HepG2 (cell line): ENCODE measurements around the gene SBNO2. TPM values are rescaled to one million over a fixed set of nuclear protein-coding genes. Genes with fewer than 3 reads are reported as not detected.

Source experiments
- AHR ChIP-seq: IDR thresholded peaks from 2 replicates; pipeline ENCODE4 v1.6.1; 2018; ENCODE audit warnings: missing genetic modification reagents, missing compliant biosample characterization
- CCAR2 ChIP-seq: fragments of 200-400 bp; formaldehyde crosslinking; optimal IDR thresholded peaks from 2 replicates; pipeline ENCODE3; 2018; ENCODE audit warnings: low read depth, mild to moderate bottlenecking, low read length, moderate library complexity
- ELF3 ChIP-seq: IDR thresholded peaks from 2 replicates; pipeline ENCODE4 v1.6.1; 2016; ENCODE audit warnings: missing genetic modification reagents, missing compliant biosample characterization
- FOXO1 ChIP-seq: sonication (generic); formaldehyde crosslinking; IDR thresholded peaks from 2 replicates; pipeline ENCODE4 v1.4.0; 2020; ENCODE audit warnings: missing genetic modification reagents
- HNRNPK ChIP-seq: fragments of 200-400 bp; formaldehyde crosslinking; IDR thresholded peaks from 2 replicates; pipeline ENCODE4 v1.6.1; 2018; ENCODE audit warnings: low read length, low read depth, moderate library complexity, mild to moderate bottlenecking; ENCODE audit not compliant: poor library complexity, severe bottlenecking
- IRF2 ChIP-seq: IDR thresholded peaks from 2 replicates; pipeline ENCODE4 v1.6.1; 2018; ENCODE audit warnings: missing genetic modification reagents, missing compliant biosample characterization
- JARID2 ChIP-seq: sonication (generic); formaldehyde crosslinking; IDR thresholded peaks from 2 replicates; pipeline ENCODE4 v1.8.1; 2023; ENCODE audit warnings: missing genetic modification reagents, inconsistent platforms; ENCODE audit not compliant: insufficient replicate concordance
- MLLT10 ChIP-seq: sonication (generic); formaldehyde crosslinking; IDR thresholded peaks from 2 replicates; pipeline ENCODE4 v1.4.0; 2020; ENCODE audit warnings: missing genetic modification reagents
- PRPF4 ChIP-seq: fragments of 200-400 bp; formaldehyde crosslinking; IDR thresholded peaks from 2 replicates; pipeline ENCODE4 v1.6.1; 2016; ENCODE audit warnings: low read length, low read depth; ENCODE audit not compliant: poor library complexity, severe bottlenecking
- RFX3 ChIP-seq: IDR thresholded peaks from 2 replicates; pipeline ENCODE4 v1.6.1; 2016; ENCODE audit warnings: missing biosample characterization, missing genetic modification reagents
- SIN3A ChIP-seq: IDR thresholded peaks from 2 replicates; pipeline ENCODE4 v1.6.1; 2011; ENCODE audit warnings: low read depth, mild to moderate bottlenecking, control low read depth, low read length, borderline replicate concordance
- TEAD2 ChIP-seq: sonication (generic); formaldehyde crosslinking; IDR thresholded peaks from 2 replicates; pipeline ENCODE4 v1.9.0; 2021; ENCODE audit warnings: missing genetic modification reagents
- TSC22D2 ChIP-seq: sonication (generic); formaldehyde crosslinking; IDR thresholded peaks from 2 replicates; pipeline ENCODE4 v1.5.1; 2020; ENCODE audit warnings: missing genetic modification reagents, mild to moderate bottlenecking, borderline replicate concordance
- U2AF2 ChIP-seq: fragments of 200-400 bp; formaldehyde crosslinking; IDR thresholded peaks from 2 replicates; pipeline ENCODE4 v1.6.1; 2017; ENCODE audit warnings: low read depth, mild to moderate bottlenecking, low read length
- ZFP36L1 ChIP-seq: sonication (generic); formaldehyde crosslinking; IDR thresholded peaks from 2 replicates; pipeline ENCODE4 v1.8.0; 2022; ENCODE audit warnings: mild to moderate bottlenecking, missing genetic modification reagents, moderate library complexity
- ZNF335 ChIP-seq: sonication (generic); formaldehyde crosslinking; IDR thresholded peaks from 2 replicates; pipeline ENCODE4 v1.4.0; 2020; ENCODE audit warnings: missing genetic modification reagents
- polyA plus RNA-seq, 8 experiments: library from polyadenylated mRNA; depleted of rRNA in 3 of 8; stranded (reverse) in 7 of 8; unstranded in 1 of 8; fragments of >200 nt; fragmentation: Illumina TruSeq in 4 of 8; extraction: Trizol in 4 of 8; gene quantifications; 2 replicates each; pipeline versions ENCODE4 v1.2.1 to v1.2.3, GENCODE V29; 2011 to 2016; ENCODE audit warnings: low read depth in 4 of 8, missing spikeins in 1 of 8, mixed read lengths in 1 of 8; ENCODE audit not compliant: insufficient read depth in 1 of 8
- total RNA-seq, 5 experiments: library from RNA; depleted of rRNA; stranded (reverse); fragments of >200 nt; fragmentation: Illumina TruSeq; extraction: Trizol; gene quantifications; 2 replicates each; pipeline ENCODE4 v1.2.3, GENCODE V29; 2016; ENCODE audit warnings: low read depth in 1 of 5
- TF ChIP-seq, protein P1 (sequence below): IDR thresholded peaks from 2 replicates; pipeline ENCODE4 v1.6.1; 2016; ENCODE audit warnings: control low read depth
- TF ChIP-seq, protein P2 (sequence below): fragments of 450-650 bp; IDR thresholded peaks from 2 replicates; pipeline ENCODE4 v1.6.1; 2017
- TF ChIP-seq, protein P3 (sequence below): sonication (generic); formaldehyde crosslinking; IDR thresholded peaks from 2 replicates; pipeline ENCODE4 v1.4.0; 2020; ENCODE audit warnings: mild to moderate bottlenecking, missing genetic modification reagents
- TF ChIP-seq, protein P4 (sequence below): sonication (generic); formaldehyde crosslinking; IDR thresholded peaks from 2 replicates; pipeline ENCODE4 v1.8.1; 2023; ENCODE audit warnings: missing genetic modification reagents, mild to moderate bottlenecking, borderline replicate concordance

The SBNO2 gene
- total and polyA plus RNA-seq, 2 of the 13 experiments (the other 11 are each of a cell fraction or from before 2014, with no cell fraction given) = 8.6 to 10.4 TPM

DNA sequence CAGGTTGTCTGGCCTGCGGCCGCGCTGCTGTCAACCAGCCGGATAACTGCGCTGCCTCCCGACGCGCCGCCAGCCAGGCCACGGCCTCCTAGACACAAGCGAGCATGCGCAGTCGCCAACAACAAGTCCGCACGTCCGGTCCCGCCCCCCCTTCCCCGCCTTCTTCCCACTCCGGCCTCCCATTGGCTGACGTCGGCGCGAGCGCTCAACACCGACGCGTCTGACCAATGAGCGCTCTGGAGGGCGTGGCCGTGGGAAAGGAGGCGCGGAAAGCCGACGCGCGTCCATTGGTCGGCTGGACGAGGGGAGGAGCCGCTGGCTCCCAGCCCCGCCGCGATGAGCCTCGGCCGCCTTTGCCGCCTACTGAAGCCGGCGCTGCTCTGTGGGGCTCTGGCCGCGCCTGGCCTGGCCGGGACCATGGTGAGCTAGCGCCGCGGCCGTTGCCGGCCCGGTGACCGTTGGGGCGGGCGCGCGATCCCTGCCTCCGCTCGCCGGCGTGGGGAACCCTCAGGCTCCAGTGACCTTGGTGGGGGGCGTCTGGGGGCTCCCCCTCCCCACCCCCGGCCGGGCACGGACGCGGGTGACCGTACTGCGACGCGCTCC lies 70.3 kb downstream of the SBNO2 start, which contains the start of gene GPX4 (continued):
- TF ChIP-seq CCAR2 (no peak), HNRNPK (peak; percentile 80), MLLT10 (no peak), RFX3 (CRISPR knock-in tag) (no peak), ZNF335 (CRISPR knock-in tag) (peak; percentile 95), U2AF2 (no peak), TSC22D2 (CRISPR knock-in tag) (no peak), AHR (CRISPR knock-in tag) (peak; percentile 14; the same call in 1 of the 2 replicates), PRPF4 (no peak), JARID2 (CRISPR knock-in tag) (no peak), ELF3 (CRISPR knock-in tag) (peak; percentile 39; the same call in 1 of the 2 replicates), FOXO1 (CRISPR knock-in tag) (0 out of 2 replicates have a peak, but pooled peaks have one; percentile 14), IRF2 (CRISPR knock-in tag) (no peak), ZFP36L1 (CRISPR knock-in tag) (peak; percentile 61; the same call in 1 of the 2 replicates), SIN3A (peak; percentile 65; the same call in 1 of the 2 replicates), TEAD2 (no peak)
- TF ChIP-seq, protein P1, sequence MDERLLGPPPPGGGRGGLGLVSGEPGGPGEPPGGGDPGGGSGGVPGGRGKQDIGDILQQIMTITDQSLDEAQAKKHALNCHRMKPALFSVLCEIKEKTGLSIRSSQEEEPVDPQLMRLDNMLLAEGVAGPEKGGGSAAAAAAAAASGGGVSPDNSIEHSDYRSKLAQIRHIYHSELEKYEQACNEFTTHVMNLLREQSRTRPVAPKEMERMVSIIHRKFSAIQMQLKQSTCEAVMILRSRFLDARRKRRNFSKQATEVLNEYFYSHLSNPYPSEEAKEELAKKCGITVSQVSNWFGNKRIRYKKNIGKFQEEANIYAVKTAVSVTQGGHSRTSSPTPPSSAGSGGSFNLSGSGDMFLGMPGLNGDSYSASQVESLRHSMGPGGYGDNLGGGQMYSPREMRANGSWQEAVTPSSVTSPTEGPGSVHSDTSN (CRISPR knock-in tag) = no peak; the same call in 1 of the 2 replicates
- TF ChIP-seq, protein P2, sequence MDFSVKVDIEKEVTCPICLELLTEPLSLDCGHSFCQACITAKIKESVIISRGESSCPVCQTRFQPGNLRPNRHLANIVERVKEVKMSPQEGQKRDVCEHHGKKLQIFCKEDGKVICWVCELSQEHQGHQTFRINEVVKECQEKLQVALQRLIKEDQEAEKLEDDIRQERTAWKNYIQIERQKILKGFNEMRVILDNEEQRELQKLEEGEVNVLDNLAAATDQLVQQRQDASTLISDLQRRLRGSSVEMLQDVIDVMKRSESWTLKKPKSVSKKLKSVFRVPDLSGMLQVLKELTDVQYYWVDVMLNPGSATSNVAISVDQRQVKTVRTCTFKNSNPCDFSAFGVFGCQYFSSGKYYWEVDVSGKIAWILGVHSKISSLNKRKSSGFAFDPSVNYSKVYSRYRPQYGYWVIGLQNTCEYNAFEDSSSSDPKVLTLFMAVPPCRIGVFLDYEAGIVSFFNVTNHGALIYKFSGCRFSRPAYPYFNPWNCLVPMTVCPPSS = no peak
- TF ChIP-seq, protein P3, sequence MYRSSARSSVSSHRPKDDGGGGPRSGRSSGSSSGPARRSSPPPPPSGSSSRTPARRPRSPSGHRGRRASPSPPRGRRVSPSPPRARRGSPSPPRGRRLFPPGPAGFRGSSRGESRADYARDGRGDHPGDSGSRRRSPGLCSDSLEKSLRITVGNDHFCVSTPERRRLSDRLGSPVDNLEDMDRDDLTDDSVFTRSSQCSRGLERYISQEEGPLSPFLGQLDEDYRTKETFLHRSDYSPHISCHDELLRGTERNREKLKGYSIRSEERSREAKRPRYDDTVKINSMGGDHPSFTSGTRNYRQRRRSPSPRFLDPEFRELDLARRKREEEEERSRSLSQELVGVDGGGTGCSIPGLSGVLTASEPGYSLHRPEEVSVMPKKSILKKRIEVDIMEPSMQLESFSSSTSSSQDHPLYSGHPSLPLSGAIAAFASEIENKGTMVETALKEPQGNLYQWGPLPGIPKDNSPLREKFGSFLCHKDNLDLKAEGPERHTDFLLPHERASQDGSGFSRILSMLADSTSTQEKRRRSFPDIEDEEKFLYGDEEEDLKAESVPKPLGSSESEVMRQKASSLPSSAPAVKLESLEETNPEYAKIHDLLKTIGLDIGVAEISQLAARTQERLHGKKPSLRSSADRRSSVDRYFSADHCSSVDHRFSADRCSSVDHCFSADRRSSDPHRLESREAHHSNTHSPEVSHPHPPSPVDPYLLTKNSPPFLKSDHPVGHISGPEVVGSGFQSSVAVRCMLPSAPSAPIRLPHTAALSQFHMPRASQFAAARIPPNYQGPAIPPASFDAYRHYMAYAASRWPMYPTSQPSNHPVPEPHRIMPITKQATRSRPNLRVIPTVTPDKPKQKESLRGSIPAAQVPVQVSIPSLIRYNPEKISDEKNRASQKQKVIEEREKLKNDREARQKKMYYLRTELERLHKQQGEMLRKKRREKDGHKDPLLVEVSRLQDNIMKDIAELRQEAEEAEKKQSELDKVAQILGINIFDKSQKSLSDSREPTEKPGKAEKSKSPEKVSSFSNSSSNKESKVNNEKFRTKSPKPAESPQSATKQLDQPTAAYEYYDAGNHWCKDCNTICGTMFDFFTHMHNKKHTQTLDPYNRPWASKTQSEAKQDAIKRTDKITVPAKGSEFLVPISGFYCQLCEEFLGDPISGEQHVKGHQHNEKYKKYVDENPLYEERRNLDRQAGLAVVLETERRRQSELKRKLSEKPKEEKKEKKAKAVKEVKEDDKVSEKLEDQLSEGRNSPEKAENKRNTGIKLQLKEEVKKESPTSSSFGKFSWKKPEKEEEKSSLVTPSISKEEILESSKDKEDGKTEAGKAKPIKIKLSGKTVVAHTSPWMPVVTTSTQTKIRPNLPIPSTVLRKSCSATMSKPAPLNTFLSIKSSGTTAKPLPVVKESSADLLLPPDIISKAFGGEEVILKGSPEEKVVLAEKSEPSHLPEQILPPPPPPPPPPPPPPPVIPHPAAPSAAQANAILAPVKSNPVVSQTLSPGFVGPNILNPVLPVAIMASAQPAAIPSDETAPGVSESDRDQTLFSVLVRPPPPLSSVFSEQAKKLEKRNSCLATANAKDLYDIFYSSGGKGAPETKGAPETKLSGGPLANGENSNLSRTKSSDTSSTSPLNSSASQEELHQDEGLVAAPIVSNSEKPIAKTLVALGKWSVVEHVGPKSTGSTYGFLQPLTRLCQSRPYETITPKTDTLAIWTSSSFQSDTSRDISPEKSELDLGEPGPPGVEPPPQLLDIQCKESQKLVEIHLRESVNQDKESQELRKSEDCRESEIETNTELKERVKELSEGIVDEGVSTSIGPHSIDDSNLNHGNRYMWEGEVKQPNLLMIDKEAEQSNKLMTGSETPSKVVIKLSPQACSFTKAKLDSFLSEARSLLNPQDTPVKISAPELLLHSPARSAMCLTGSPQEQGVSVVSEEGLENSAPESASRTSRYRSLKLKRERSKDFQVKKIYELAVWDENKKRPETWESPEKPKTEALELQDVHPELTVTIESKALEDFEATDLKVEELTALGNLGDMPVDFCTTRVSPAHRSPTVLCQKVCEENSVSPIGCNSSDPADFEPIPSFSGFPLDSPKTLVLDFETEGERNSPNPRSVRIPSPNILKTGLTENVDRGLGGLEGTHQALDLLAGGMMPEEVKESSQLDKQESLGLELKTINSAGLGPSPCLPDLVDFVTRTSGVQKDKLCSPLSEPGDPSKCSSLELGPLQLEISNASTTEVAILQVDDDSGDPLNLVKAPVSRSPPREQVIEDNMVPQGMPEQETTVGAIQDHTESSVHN (CRISPR knock-in tag) = no peak
- TF ChIP-seq, protein P4, sequence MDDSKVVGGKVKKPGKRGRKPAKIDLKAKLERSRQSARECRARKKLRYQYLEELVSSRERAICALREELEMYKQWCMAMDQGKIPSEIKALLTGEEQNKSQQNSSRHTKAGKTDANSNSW = no peak; the same call in 1 of the 2 replicates
